ENCODE data around the gene ZNF286A. TPM values are rescaled to one million over a fixed set of nuclear protein-coding genes. Genes with fewer than 3 reads are reported as not detected.
"Not testable (repeated sequence)": the region's sequence is repeated elsewhere in the genome, so short reads cannot be mapped to it uniquely, and the experiment has no call there.

ZNF286A gene
- 3.5 TPM for total RNA-seq

GRCh38 chr17:15699413-15699924 is at the start of gene ZNF286A:
Gene ZNF286A (plus strand): TSS chr17:15699752. CDS start chr17:15700330, 578 bp downstream.
- ATAC-seq = peak; percentile 99
- peak; percentile 100 for DNase-seq (ENCODE audit: low spot score)

GRCh38 chr17:15649861-15650421 is 49.6 kb upstream of the ZNF286A start:
- DNase-seq (ENCODE audit: low spot score) (no peak), ATAC-seq (no peak)

- DNase-seq (ENCODE audit: low spot score) (no peak), ATAC-seq (no peak)
Measured at GRCh38 chr17:15650741-15651582, 48.6 kb upstream of the ZNF286A start.

GRCh38 chr17:15651583-15652110 is 47.9 kb upstream of the ZNF286A start:
- ATAC-seq = peak; percentile 86
- peak; percentile 69 for DNase-seq (ENCODE audit: low spot score)

GRCh38 chr17:15652960-15653359 is 46.6 kb upstream of the ZNF286A start:
- no peak for ATAC-seq
- DNase-seq (ENCODE audit: low spot score) = no peak

GRCh38 chr17:15654401-15654800 is 45.2 kb upstream of the ZNF286A start:
- not testable (repeated sequence) for DNase-seq (ENCODE audit: low spot score); ATAC-seq

GRCh38 chr17:15654886-15655561 is 44.5 kb upstream of the ZNF286A start:
- ATAC-seq = no peak

GRCh38 chr17:15657868-15658267 is 41.7 kb upstream of the ZNF286A start:
- ATAC-seq (no peak), DNase-seq (ENCODE audit: low spot score) (no peak)

More at GRCh38 chr17:15654886-15655561, 44.5 kb upstream of the ZNF286A start:
- no peak for DNase-seq (ENCODE audit: low spot score)

GRCh38 chr17:15658296-15658695 is 41.3 kb upstream of the ZNF286A start:
- no peak for DNase-seq (ENCODE audit: low spot score)
- no peak for ATAC-seq

- DNase-seq (ENCODE audit: low spot score) (no peak), ATAC-seq (no peak)
Measured at GRCh38 chr17:15659236-15659635, 40.3 kb upstream of the ZNF286A start.

- ATAC-seq (no peak), DNase-seq (ENCODE audit: low spot score) (no peak)
Measured at GRCh38 chr17:15659663-15660062, 39.9 kb upstream of the ZNF286A start.

- ATAC-seq (no peak), DNase-seq (ENCODE audit: low spot score) (no peak)
Measured at GRCh38 chr17:15660077-15660476, 39.5 kb upstream of the ZNF286A start.

GRCh38 chr17:15662681-15663080 is 36.9 kb upstream of the ZNF286A start:
- ATAC-seq (no peak), DNase-seq (ENCODE audit: low spot score) (no peak)

- DNase-seq (ENCODE audit: low spot score) = no peak
- ATAC-seq = no peak
Measured at GRCh38 chr17:15663176-15663575, 36.4 kb upstream of the ZNF286A start.

GRCh38 chr17:15663691-15664090 is 35.9 kb upstream of the ZNF286A start:
- no peak for ATAC-seq
- DNase-seq (ENCODE audit: low spot score) = no peak

GRCh38 chr17:15669526-15669925 is 30.0 kb upstream of the ZNF286A start:
- not testable (repeated sequence) for ATAC-seq; DNase-seq (ENCODE audit: low spot score)

- ATAC-seq; DNase-seq (ENCODE audit: low spot score): not testable (repeated sequence)
Measured at GRCh38 chr17:15674640-15675039, 24.9 kb upstream of the ZNF286A start.

GRCh38 chr17:15675991-15676390 is 23.6 kb upstream of the ZNF286A start:
- not testable (repeated sequence) for DNase-seq (ENCODE audit: low spot score); ATAC-seq

- DNase-seq (ENCODE audit: low spot score); ATAC-seq: not testable (repeated sequence)
Measured at GRCh38 chr17:15683135-15683534, 16.4 kb upstream of the ZNF286A start.

- ATAC-seq = peak; percentile 98
- DNase-seq (ENCODE audit: low spot score) = peak; percentile 80
Measured at GRCh38 chr17:15683824-15684478, 15.6 kb upstream of the ZNF286A start, which contains the start of gene TRIM16. Gene TRIM16 (minus strand): TSS chr17:15684311. CDS start chr17:15651609, 32,702 bp downstream.
